GM12801 (cell line): ENCODE data around the gene MACROD2.

Source experiments
- TF ChIP-seq, protein P1 (sequence below): IDR thresholded peaks from one replicate; pipeline ENCODE4 v1.5.1; 2011; ENCODE audit warnings: control low read depth; ENCODE audit not compliant: insufficient read length; ENCODE audit errors: extremely low read depth

MACROD2 gene

GRCh38 chr20:16078172-16078898 is 2083.0 kb downstream of the MACROD2 start:
- TF ChIP-seq, protein P1, sequence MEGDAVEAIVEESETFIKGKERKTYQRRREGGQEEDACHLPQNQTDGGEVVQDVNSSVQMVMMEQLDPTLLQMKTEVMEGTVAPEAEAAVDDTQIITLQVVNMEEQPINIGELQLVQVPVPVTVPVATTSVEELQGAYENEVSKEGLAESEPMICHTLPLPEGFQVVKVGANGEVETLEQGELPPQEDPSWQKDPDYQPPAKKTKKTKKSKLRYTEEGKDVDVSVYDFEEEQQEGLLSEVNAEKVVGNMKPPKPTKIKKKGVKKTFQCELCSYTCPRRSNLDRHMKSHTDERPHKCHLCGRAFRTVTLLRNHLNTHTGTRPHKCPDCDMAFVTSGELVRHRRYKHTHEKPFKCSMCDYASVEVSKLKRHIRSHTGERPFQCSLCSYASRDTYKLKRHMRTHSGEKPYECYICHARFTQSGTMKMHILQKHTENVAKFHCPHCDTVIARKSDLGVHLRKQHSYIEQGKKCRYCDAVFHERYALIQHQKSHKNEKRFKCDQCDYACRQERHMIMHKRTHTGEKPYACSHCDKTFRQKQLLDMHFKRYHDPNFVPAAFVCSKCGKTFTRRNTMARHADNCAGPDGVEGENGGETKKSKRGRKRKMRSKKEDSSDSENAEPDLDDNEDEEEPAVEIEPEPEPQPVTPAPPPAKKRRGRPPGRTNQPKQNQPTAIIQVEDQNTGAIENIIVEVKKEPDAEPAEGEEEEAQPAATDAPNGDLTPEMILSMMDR, result no peak

GRCh38 chr20:16081421-16081820 is 2086.1 kb downstream of the MACROD2 start:
- TF ChIP-seq, protein P1, result no peak

DNA sequence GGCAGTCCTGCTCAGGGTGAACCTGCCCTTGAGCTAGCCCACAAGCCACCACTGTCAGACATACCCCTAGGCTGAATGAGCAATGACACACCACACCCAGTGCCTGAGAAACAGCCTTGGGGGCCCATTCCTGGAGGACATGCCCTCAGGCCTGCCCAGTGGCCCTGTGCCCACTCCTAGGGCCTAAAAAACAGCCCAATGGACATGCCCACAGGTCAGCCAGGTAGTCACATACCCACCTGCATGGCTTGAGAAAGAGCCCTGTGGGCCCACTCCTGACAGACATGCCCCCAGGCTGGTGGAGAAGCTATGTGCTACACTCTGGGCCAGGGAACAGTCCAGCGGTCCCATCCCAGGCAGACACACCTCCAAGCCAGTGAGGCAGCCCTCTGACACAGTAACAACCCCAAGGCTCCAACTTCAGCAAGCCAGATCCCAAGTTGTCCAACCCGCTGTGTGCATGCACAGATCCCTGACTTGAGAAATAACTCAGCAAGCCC is 2086.8 kb downstream of the MACROD2 start:
- TF ChIP-seq, protein P1, result no peak

- TF ChIP-seq, protein P1, result no peak
Measured at GRCh38 chr20:16083639-16084280, 2088.4 kb downstream of the MACROD2 start.

- TF ChIP-seq, protein P1, result no peak
Measured at GRCh38 chr20:16095226-16095625, 2099.9 kb downstream of the MACROD2 start.

DNA sequence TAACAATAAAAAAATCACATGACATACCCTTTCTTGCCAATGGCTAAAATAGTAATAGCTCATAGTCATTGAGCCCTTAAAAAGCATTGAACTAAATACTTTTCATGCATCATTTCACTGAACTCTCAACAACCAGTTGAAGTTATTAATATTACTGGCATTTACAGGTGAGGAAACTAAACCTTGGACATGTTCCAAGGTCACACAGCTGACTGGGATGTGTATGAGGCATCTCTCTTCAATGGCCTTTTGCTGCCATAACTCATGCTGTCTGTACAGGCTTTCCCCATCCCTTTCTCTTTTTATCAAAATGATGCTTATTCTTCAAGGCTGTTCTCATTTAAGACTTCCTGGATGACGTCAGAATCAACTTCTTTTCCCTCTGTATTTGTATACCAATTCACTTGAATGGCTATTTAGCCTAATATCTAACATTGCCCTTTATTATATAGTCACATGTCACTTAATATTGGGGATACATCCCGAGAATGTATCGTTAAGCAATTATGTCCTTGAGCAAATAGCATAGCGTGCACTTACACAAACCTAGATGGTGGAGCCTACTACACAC is 2101.5 kb downstream of the MACROD2 start:
- TF ChIP-seq, protein P1, result no peak

GRCh38 chr20:16097788-16098187 is 2102.5 kb downstream of the MACROD2 start:
- TF ChIP-seq, protein P1, result no peak
